ENCODE measurements around the gene TNNI2.
A peak's percentile ranks its signal among the peaks of the same experiment; 100 is the strongest.

TNNI2 gene

DNA sequence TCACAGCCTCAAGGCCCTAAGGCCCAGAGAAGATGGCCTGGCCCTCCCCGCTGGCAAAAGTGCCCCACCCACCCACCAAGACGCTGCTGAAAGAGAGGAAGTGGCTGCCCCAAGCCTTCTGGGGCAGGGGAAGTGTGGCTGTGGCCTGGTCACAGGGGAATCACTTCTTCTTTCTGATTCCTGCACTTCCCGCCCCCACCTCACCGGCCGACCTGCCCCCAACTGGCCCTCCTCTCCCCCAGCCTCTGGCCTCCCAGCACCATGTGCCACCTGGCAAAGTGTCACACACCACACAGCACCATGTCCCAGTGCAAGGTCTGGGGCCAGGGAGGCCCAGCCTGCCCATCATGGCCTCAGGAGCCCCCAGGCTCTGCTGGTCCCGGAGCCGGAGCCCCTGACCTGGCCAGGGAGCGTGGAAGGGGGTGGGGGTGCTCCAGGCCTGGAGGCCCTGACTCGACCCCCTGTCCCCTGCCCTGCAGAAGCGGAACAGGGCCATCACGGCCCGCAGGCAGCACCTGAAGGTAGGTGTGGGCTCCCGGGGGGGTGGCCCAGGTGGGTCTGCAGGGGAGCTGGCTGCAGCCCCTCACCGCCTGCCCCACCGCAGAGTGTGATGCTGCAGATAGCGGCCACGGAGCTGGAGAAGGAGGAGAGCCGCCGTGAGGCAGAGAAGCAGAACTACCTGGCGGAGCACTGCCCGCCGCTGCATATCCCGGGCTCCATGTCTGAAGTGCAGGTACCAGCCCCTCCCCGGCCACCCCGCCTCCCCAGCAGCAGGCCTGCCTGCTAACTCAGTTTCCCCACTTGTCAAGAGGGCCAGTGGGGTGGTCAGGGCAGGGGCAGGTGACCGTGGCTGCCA is 1.4 kb downstream of the TNNI2 start:
- no peak overlapping the region for H3K4me3 ChIP-seq (ENCODE audit: low read depth, low read length)
- TF ChIP-seq GLIS2 (tag by site-specific recombination; IDR thresholded peaks at IDR 0.05) (0 out of 2 replicates have a peak, but pooled peaks have one; percentile 22), ZNF169 (tag by site-specific recombination; IDR thresholded peaks at IDR 0.05) (no peak)
- POLR2A ChIA-PET, result no interaction called here
- H3K9me3 ChIP-seq (ENCODE audit: control insufficient read depth, insufficient read depth, low read depth, low read length), result no peaks in the 10 kb centered on the region
- no peaks in the 10 kb centered on the region for H3K36me3 ChIP-seq (ENCODE audit: control insufficient read depth in 2 of 2, insufficient read depth in 1 of 2, low read length in 2 of 2)
- H3K4me1 ChIP-seq (ENCODE audit: control insufficient read depth, insufficient read depth, low read length), result no peaks in the 10 kb centered on the region
- no peak overlapping the region for H3K27ac ChIP-seq (ENCODE audit: extremely low read depth, low read depth, low read length)
- CTCF ChIA-PET, result interaction anchor here (0.8 to 1.9 kb wide), 4 partner anchors 42 to 312 kb away, joined by 3 to 6 read pairs (median 3); no protein-coding TSS in a partner anchor

DNA sequence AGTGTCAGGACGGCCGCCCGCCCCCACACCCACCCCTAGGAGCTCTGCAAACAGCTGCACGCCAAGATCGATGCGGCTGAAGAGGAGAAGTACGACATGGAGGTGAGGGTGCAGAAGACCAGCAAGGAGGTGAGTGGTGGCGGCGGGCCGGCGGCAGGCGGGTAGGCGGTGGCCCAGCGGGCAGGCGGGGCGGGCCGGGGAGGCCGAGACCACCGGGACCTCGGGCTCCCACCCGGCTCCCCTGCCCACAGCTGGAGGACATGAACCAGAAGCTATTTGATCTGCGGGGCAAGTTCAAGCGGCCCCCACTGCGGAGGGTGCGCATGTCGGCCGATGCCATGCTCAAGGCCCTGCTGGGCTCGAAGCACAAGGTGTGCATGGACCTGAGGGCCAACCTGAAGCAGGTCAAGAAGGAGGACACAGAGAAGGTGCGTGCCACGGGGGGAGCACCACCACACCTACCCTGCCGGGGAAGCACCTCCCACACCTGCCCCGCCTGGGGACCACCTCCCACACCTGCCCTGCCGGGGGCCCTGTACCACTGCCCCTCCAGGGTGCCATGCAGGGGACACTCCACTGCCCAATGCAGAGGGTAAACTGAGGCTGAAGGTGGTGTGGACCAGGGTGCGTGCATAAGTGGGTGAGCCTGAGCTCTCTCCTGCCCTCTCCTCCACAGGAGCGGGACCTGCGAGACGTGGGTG is 2.1 kb downstream of the TNNI2 start:
- H3K4me3 ChIP-seq (ENCODE audit: low read depth, low read length), result no peak overlapping the region
- POLR2A ChIA-PET, result no interaction called here
- TF ChIP-seq ZNF626 (tag by site-specific recombination; IDR thresholded peaks at IDR 0.05) (no peak), ZFP69B (tag by site-specific recombination; IDR thresholded peaks at IDR 0.05) (no peak), SCRT2 (tag by site-specific recombination; IDR thresholded peaks at IDR 0.05) (no peak), GLIS1 (tag by site-specific recombination; IDR thresholded peaks at IDR 0.05) (no peak), KLF10 (tag by site-specific recombination; IDR thresholded peaks at IDR 0.05) (no peak), ZNF433 (tag by site-specific recombination; IDR thresholded peaks at IDR 0.05; ENCODE audit: low read depth) (no peak), ZNF555 (tag by site-specific recombination; conservative IDR thresholded peaks at IDR 0.05) (no peak), ZNF837 (tag by site-specific recombination; IDR thresholded peaks at IDR 0.05) (no peak), ZNF114 (tag by site-specific recombination; IDR thresholded peaks at IDR 0.05) (no peak), ZNF19 (tag by site-specific recombination; IDR thresholded peaks at IDR 0.05; ENCODE audit: low read depth) (no peak), ZBTB20 (tag by site-specific recombination; IDR thresholded peaks at IDR 0.05) (no peak), ZNF302 (tag by site-specific recombination; IDR thresholded peaks at IDR 0.05; ENCODE audit: low read depth) (no peak), ZNF223 (tag by site-specific recombination; IDR thresholded peaks at IDR 0.05) (no peak)
- TF ChIP-seq, protein P1, sequence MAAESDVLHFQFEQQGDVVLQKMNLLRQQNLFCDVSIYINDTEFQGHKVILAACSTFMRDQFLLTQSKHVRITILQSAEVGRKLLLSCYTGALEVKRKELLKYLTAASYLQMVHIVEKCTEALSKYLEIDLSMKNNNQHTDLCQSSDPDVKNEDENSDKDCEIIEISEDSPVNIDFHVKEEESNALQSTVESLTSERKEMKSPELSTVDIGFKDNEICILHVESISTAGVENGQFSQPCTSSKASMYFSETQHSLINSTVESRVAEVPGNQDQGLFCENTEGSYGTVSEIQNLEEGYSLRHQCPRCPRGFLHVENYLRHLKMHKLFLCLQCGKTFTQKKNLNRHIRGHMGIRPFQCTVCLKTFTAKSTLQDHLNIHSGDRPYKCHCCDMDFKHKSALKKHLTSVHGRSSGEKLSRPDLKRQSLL (tag by site-specific recombination; IDR thresholded peaks at IDR 0.05), result no peak
- TF ChIP-seq, protein P2, sequence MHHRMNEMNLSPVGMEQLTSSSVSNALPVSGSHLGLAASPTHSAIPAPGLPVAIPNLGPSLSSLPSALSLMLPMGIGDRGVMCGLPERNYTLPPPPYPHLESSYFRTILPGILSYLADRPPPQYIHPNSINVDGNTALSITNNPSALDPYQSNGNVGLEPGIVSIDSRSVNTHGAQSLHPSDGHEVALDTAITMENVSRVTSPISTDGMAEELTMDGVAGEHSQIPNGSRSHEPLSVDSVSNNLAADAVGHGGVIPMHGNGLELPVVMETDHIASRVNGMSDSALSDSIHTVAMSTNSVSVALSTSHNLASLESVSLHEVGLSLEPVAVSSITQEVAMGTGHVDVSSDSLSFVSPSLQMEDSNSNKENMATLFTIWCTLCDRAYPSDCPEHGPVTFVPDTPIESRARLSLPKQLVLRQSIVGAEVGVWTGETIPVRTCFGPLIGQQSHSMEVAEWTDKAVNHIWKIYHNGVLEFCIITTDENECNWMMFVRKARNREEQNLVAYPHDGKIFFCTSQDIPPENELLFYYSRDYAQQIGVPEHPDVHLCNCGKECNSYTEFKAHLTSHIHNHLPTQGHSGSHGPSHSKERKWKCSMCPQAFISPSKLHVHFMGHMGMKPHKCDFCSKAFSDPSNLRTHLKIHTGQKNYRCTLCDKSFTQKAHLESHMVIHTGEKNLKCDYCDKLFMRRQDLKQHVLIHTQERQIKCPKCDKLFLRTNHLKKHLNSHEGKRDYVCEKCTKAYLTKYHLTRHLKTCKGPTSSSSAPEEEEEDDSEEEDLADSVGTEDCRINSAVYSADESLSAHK (tag by site-specific recombination; IDR thresholded peaks at IDR 0.05), result no peak
- TF ChIP-seq, protein P3, sequence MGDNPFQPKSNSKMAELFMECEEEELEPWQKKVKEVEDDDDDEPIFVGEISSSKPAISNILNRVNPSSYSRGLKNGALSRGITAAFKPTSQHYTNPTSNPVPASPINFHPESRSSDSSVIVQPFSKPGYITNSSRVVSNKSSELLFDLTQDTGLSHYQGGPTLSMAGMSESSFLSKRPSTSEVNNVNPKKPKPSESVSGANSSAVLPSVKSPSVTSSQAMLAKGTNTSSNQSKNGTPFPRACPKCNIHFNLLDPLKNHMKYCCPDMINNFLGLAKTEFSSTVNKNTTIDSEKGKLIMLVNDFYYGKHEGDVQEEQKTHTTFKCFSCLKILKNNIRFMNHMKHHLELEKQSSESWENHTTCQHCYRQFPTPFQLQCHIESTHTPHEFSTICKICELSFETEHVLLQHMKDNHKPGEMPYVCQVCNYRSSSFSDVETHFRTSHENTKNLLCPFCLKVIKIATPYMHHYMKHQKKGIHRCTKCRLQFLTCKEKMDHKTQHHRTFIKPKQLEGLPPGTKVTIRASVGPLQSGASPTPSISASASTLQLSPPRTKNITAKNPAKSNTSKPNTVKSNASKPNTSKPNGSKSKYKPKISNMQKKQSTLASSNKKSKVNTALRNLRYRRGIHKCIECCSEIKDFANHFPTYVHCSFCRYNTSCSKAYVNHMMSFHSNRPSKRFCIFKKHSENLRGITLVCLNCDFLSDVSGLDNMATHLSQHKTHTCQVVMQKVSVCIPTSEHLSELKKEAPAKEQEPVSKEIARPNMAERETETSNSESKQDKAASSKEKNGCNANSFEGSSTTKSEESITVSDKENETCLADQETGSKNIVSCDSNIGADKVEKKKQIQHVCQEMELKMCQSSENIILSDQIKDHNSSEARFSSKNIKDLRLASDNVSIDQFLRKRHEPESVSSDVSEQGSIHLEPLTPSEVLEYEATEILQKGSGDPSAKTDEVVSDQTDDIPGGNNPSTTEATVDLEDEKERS (tag by site-specific recombination; IDR thresholded peaks at IDR 0.05), result no peak
- no peaks in the 10 kb centered on the region for H3K36me3 ChIP-seq (ENCODE audit: control insufficient read depth in 2 of 2, insufficient read depth in 1 of 2, low read length in 2 of 2)
- H3K4me1 ChIP-seq (ENCODE audit: control insufficient read depth, insufficient read depth, low read length), result no peaks in the 10 kb centered on the region
- no peak overlapping the region for H3K27ac ChIP-seq (ENCODE audit: extremely low read depth, low read depth, low read length)
- H3K9me3 ChIP-seq (ENCODE audit: control insufficient read depth, insufficient read depth, low read depth, low read length), result no peaks in the 10 kb centered on the region
- CTCF ChIA-PET, result interaction anchor here (0.5 to 1.9 kb wide), 5 partner anchors 41 to 311 kb away, joined by 3 to 6 read pairs (median 3); no protein-coding TSS in a partner anchor

All from HEK293 (cell line).